Type B pancreatic cell (in vitro differentiated cells): ENCODE results near the gene DNAH7. TPM values are rescaled to one million over a fixed set of nuclear protein-coding genes. Genes with fewer than 3 reads are reported as not detected.
"Not testable (repeated sequence)": the region's sequence is repeated elsewhere in the genome, so short reads cannot be mapped to it uniquely, and the experiment has no call there.

Experiments
- DNase-seq: peaks from one replicate; pipeline ENCODE4 v3.0.0; 2021; ENCODE audit warnings: mixed read lengths; ENCODE audit not compliant: unreplicated experiment; ENCODE audit errors: extremely low spot score
- H3K27ac Mint-ChIP-seq: 2 replicates; pipeline ENCODE4 v1.8.0; 2021; ENCODE audit warnings: mild to moderate bottlenecking, mixed read lengths
- H3K27me3 Mint-ChIP-seq: 2 replicates; pipeline ENCODE4 v1.8.0; 2021; ENCODE audit warnings: mixed read lengths
- H3K36me3 Mint-ChIP-seq: 2 replicates; pipeline ENCODE4 v1.8.0; 2021; ENCODE audit warnings: mixed read lengths
- H3K4me1 Mint-ChIP-seq: one replicate; pipeline ENCODE4 v1.8.0; 2021; ENCODE audit warnings: mixed read lengths; ENCODE audit not compliant: unreplicated experiment
- H3K4me3 Mint-ChIP-seq: 2 replicates; pipeline ENCODE4 v1.8.0; 2021; ENCODE audit warnings: mild to moderate bottlenecking, mixed read lengths
- H3K9me3 Mint-ChIP-seq: 2 replicates; pipeline ENCODE4 v1.8.0; 2021; ENCODE audit warnings: mixed read lengths
- CTCF ChIP-seq: fragments of 200-600 bp; sonication (generic); conservative IDR thresholded peaks from 2 replicates; pipeline ENCODE4 v1.5.0; 2021; ENCODE audit warnings: antibody characterized with exemption, mild to moderate bottlenecking
- total RNA-seq: library from RNA; stranded (reverse); gene quantifications from 2 replicates; pipeline ENCODE4 v1.2.1, GENCODE V29; 2021; ENCODE audit warnings: low replicate concordance

Gene DNAH7
- total RNA-seq, 1 donor from 2014 or later = 7.5 TPM

- H3K9me3 Mint-ChIP-seq = no peaks in the 10 kb centered on the region
- no peak overlapping the region for H3K4me3 Mint-ChIP-seq
- peaks cover 7% of the 10 kb centered on the region for H3K36me3 Mint-ChIP-seq
- TF ChIP-seq CTCF = no peak
- H3K27ac Mint-ChIP-seq = no peak overlapping the region
- no peaks in the 10 kb centered on the region for H3K4me1 Mint-ChIP-seq
- H3K27me3 Mint-ChIP-seq = no peaks in the 10 kb centered on the region
- no peak for DNase-seq
These were observed 134.2 kb downstream of the DNAH7 start for GRCh38 chr2:195934484-195934883.

- Mint-ChIP-seq H3K36me3 (peaks cover 5% of the 10 kb centered on the region), H3K9me3 (no peaks in the 10 kb centered on the region)
These were observed 139.1 kb downstream of the DNAH7 start for GRCh38 chr2:195929531-195929930.

GRCh38 chr2:195925120-195925519 is 143.5 kb downstream of the DNAH7 start:
- no peaks in the 10 kb centered on the region for H3K9me3 Mint-ChIP-seq
- H3K4me1 Mint-ChIP-seq = no peaks in the 10 kb centered on the region
- H3K4me3 Mint-ChIP-seq = no peak overlapping the region
- no peak for TF ChIP-seq CTCF
- no peaks in the 10 kb centered on the region for H3K27me3 Mint-ChIP-seq
- DNase-seq = no peak
- no peak overlapping the region for H3K27ac Mint-ChIP-seq
- no peaks in the 10 kb centered on the region for H3K36me3 Mint-ChIP-seq

More at GRCh38 chr2:195929531-195929930, 139.1 kb downstream of the DNAH7 start:
- Mint-ChIP-seq H3K4me1 (no peaks in the 10 kb centered on the region), H3K27ac (no peak overlapping the region), H3K27me3 (no peaks in the 10 kb centered on the region), H3K4me3 (no peak overlapping the region)
- TF ChIP-seq CTCF = no peak
- DNase-seq = no peak

GRCh38 chr2:195923889-195924288 is 144.7 kb downstream of the DNAH7 start:
- no peaks in the 10 kb centered on the region for H3K4me1 Mint-ChIP-seq
- H3K27ac Mint-ChIP-seq = no peak overlapping the region
- DNase-seq = no peak
- H3K4me3 Mint-ChIP-seq = no peak overlapping the region
- no peak for TF ChIP-seq CTCF
- H3K36me3 Mint-ChIP-seq = no peaks in the 10 kb centered on the region
- no peaks in the 10 kb centered on the region for H3K27me3 Mint-ChIP-seq
- H3K9me3 Mint-ChIP-seq = no peaks in the 10 kb centered on the region

- not testable (repeated sequence) for H3K9me3 Mint-ChIP-seq, H3K4me1 Mint-ChIP-seq, H3K27me3 Mint-ChIP-seq, H3K4me3 Mint-ChIP-seq, DNase-seq, H3K36me3 Mint-ChIP-seq, H3K27ac Mint-ChIP-seq
These were observed 151.5 kb downstream of the DNAH7 start for GRCh38 chr2:195917021-195917600.

- TF ChIP-seq CTCF = no peak
- no peaks in the 10 kb centered on the region for H3K27me3 Mint-ChIP-seq
- H3K9me3 Mint-ChIP-seq = peaks cover 4% of the 10 kb centered on the region
- no peak for DNase-seq
- H3K4me3 Mint-ChIP-seq = no peak overlapping the region
- H3K27ac Mint-ChIP-seq = no peak overlapping the region
- H3K36me3 Mint-ChIP-seq = no peaks in the 10 kb centered on the region
- H3K4me1 Mint-ChIP-seq = no peaks in the 10 kb centered on the region
These were observed 156.6 kb downstream of the DNAH7 start for GRCh38 chr2:195912079-195912478.
